H1 (cell line): ENCODE results near the gene KRCC1. TPM values are rescaled to one million over a fixed set of nuclear protein-coding genes. Genes with fewer than 3 reads are reported as not detected.

ENCODE experiments used
- ATF3 ChIP-seq: IDR thresholded peaks from 2 replicates; pipeline ENCODE4 v1.6.1; 2011; ENCODE audit warnings: low read depth, mild to moderate bottlenecking, low read length; ENCODE audit not compliant: insufficient read depth
- BACH1 ChIP-seq: IDR thresholded peaks from 2 replicates; pipeline ENCODE4 v1.6.1; 2012; ENCODE audit warnings: low read length, improper control_type of control experiment
- CBX8 ChIP-seq: fragments of 300-800, 300-1000 bp; sonication (generic); IDR thresholded peaks from 2 replicates; pipeline ENCODE4 v1.7.1; 2016; ENCODE audit warnings: low read depth, low read length, borderline replicate concordance
- CTCF ChIP-seq, 3 experiments: IDR thresholded peaks; 1 replicate in 2 of 3; 2 replicates in 1 of 3; pipeline versions ENCODE4 v1.5.1 to v1.6.1; 2011; ENCODE audit warnings: low read length in 3 of 3, mild to moderate bottlenecking in 3 of 3, inconsistent platforms in 2 of 3, low read depth in 1 of 3, moderate library complexity in 1 of 3; ENCODE audit not compliant: insufficient read depth in 1 of 3; ENCODE audit errors: control extremely low read depth in 1 of 3
- EP300 ChIP-seq, 2 experiments: IDR thresholded peaks; 1 replicate in 1 of 2; 2 replicates in 1 of 2; pipeline ENCODE4 v1.6.1; 2011 to 2012; ENCODE audit warnings: low read depth in 2 of 2, low read length in 2 of 2, mild to moderate bottlenecking in 2 of 2, borderline replicate concordance in 1 of 2, inconsistent platforms in 1 of 2, moderate library complexity in 1 of 2
- HDAC2 ChIP-seq, 2 experiments: fragments of 300-600 bp in 1 of 2; sonication (generic) in 1 of 2; IDR thresholded peaks; 2 replicates each; pipeline ENCODE4 v1.6.1; 2011 to 2012; ENCODE audit warnings: low read depth in 2 of 2, low read length in 2 of 2, mild to moderate bottlenecking in 2 of 2, moderate library complexity in 2 of 2, borderline replicate concordance in 1 of 2, inconsistent platforms in 1 of 2
- HDAC6 ChIP-seq: IDR thresholded peaks from one replicate; pipeline ENCODE4 v1.7.1; 2012; ENCODE audit warnings: low read depth, mild to moderate bottlenecking, inconsistent platforms, low read length, moderate library complexity
- JUND ChIP-seq: IDR thresholded peaks from 2 replicates; pipeline ENCODE4 v1.6.1; 2011; ENCODE audit warnings: mild to moderate bottlenecking, improper control_type of control experiment, low read length
- KDM4A ChIP-seq: IDR thresholded peaks from one replicate; pipeline ENCODE4 v1.7.1; 2012; ENCODE audit warnings: low read depth, mild to moderate bottlenecking, moderate library complexity, low read length, inconsistent platforms; ENCODE audit not compliant: severe bottlenecking
- MAFK ChIP-seq: IDR thresholded peaks from 2 replicates; pipeline ENCODE4 v1.6.1; 2012; ENCODE audit warnings: low read depth, mild to moderate bottlenecking, improper control_type of control experiment, low read length
- NANOG ChIP-seq: IDR thresholded peaks from 2 replicates; pipeline ENCODE4 v1.6.1; 2011; ENCODE audit warnings: low read length, low read depth, mild to moderate bottlenecking, inconsistent platforms; ENCODE audit not compliant: insufficient read depth, poor library complexity, severe bottlenecking
- NRF1 ChIP-seq: IDR thresholded peaks from 2 replicates; pipeline ENCODE4 v1.6.1; 2011; ENCODE audit warnings: mild to moderate bottlenecking, low read depth, low read length, improper control_type of control experiment
- POLR2A ChIP-seq, 2 experiments: IDR thresholded peaks; 1 replicate in 1 of 2; 2 replicates in 1 of 2; pipeline ENCODE4 v1.6.1; 2011; ENCODE audit warnings: low read depth in 2 of 2, low read length in 2 of 2, mild to moderate bottlenecking in 2 of 2; ENCODE audit errors: control extremely low read depth in 1 of 2
- RXRA ChIP-seq: IDR thresholded peaks from 2 replicates; pipeline ENCODE4 v1.6.1; 2011; ENCODE audit warnings: low read depth, mild to moderate bottlenecking, low read length, moderate library complexity; ENCODE audit not compliant: insufficient read depth
- SIN3A ChIP-seq, 2 experiments: IDR thresholded peaks in 1 of 2; conservative IDR thresholded peaks in 1 of 2; 2 replicates each; pipeline ENCODE4 v1.6.1; 2011 to 2012; ENCODE audit warnings: low read length in 2 of 2, improper control_type of control experiment in 1 of 2, low read depth in 1 of 2, mild to moderate bottlenecking in 1 of 2
- SP1 ChIP-seq: IDR thresholded peaks from 2 replicates; pipeline ENCODE4 v1.6.1; 2011; ENCODE audit warnings: low read depth, low read length
- SUZ12 ChIP-seq: fragments of 200-600 bp; sonication (generic); IDR thresholded peaks from 2 replicates; pipeline ENCODE4 v1.6.1; 2012; ENCODE audit warnings: mild to moderate bottlenecking, inconsistent platforms, low read length, moderate library complexity, mixed read lengths
- TBP ChIP-seq: IDR thresholded peaks from 2 replicates; pipeline ENCODE4 v1.6.1; 2011; ENCODE audit warnings: low read depth, low read length, improper control_type of control experiment
- TEAD4 ChIP-seq: IDR thresholded peaks from 2 replicates; pipeline ENCODE4 v1.6.1; 2012; ENCODE audit warnings: low read depth, low read length, inconsistent platforms, mixed read lengths
- polyA plus RNA-seq, 7 experiments: library from polyadenylated mRNA; depleted of rRNA in 3 of 7; stranded (reverse) in 5 of 7; unstranded in 2 of 7; fragments of >200 nt in 5 of 7; fragments of 200-250 nt in 2 of 7; gene quantifications; 1 replicate in 5 of 7; 2 replicates in 1 of 7; 4 replicates in 1 of 7; pipeline versions ENCODE4 v1.2.1 to v1.2.3, GENCODE V29; 2011 to 2013; ENCODE audit warnings: missing spikeins in 2 of 7, mixed read lengths in 2 of 7
- total RNA-seq: library from RNA; stranded (reverse); fragmentation: NEBNext Ultra II Directional; extraction: Animal tissue kit (Norgen Biotek cat#: 25700); gene quantifications from 2 replicates; pipeline ENCODE4 v1.2.1, GENCODE V29; 2021
- TF ChIP-seq, protein P1 (sequence below): IDR thresholded peaks from 2 replicates; pipeline ENCODE4 v1.6.1; 2012; ENCODE audit warnings: inconsistent platforms

The KRCC1 gene
- total and polyA plus RNA-seq, 2 of the 8 experiments (the other 6 are each of a cell fraction or from before 2014, with no cell fraction given) = 5.1 to 8.5 TPM

- TF ChIP-seq HDAC2 (IDR thresholded peaks at IDR 0.05; ENCODE audit: borderline replicate concordance in 1 of 2, low read depth in 2 of 2, low read length in 2 of 2) (no peak), SIN3A (conservative IDR thresholded peaks at IDR 0.05 in 1 of 2, IDR thresholded peaks at IDR 0.05 in 1 of 2; ENCODE audit: low read depth in 1 of 2, low read length in 2 of 2) (peak in 1 of 2 experiments; percentile 3; a peak in 1 of 4 replicates), EP300 (IDR thresholded peaks at IDR 0.05; ENCODE audit: borderline replicate concordance in 1 of 2, low read depth in 2 of 2, low read length in 2 of 2) (no peak), HDAC6 (no peak), TEAD4 (no peak), CBX8 (no peak), MAFK (no peak), RXRA (no peak), BACH1 (no peak), SUZ12 (no peak), JUND (no peak), ATF3 (no peak), NRF1 (peak; percentile 64), SP1 (no peak), CTCF (IDR thresholded peaks at IDR 0.05; ENCODE audit: control extremely low read depth in 1 of 3, insufficient read depth in 1 of 3, low read depth in 1 of 3, low read length in 3 of 3) (no peak), TBP (peak; percentile 82), POLR2A (IDR thresholded peaks at IDR 0.05; ENCODE audit: control extremely low read depth in 1 of 2, low read depth in 2 of 2, low read length in 2 of 2) (peak; percentile 79 to 86), NANOG (no peak), KDM4A (peak; percentile 55)
- TF ChIP-seq, protein P1, sequence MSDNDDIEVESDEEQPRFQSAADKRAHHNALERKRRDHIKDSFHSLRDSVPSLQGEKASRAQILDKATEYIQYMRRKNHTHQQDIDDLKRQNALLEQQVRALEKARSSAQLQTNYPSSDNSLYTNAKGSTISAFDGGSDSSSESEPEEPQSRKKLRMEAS = 0 out of 2 replicates have a peak, but pooled peaks have one; percentile 1
Observed at GRCh38 chr2:88055371-88056128, at the start of gene KRCC1 (continued).
